Hepatocyte (in vitro differentiated cells): ENCODE results near the gene TNFRSF1A.

Experiments
- EZH2 ChIP-seq: fragments of 200-600 bp; sonication (generic); IDR thresholded peaks from 2 replicates; pipeline ENCODE4 v1.6.1; 2016; ENCODE audit warnings: antibody characterized with exemption, mild to moderate bottlenecking, borderline replicate concordance
- EZH2phosphoT487 ChIP-seq: fragments of 200-600 bp; sonication (generic); IDR thresholded peaks from one replicate; pipeline ENCODE4 v1.6.1; 2018; ENCODE audit warnings: antibody characterized with exemption, mild to moderate bottlenecking, low read depth, moderate library complexity; ENCODE audit not compliant: unreplicated experiment, severe bottlenecking
- TF ChIP-seq, protein P1 (sequence below): fragments of 200-600 bp; sonication (generic); IDR thresholded peaks from 2 replicates; pipeline ENCODE4 v1.5.1; 2016; ENCODE audit warnings: antibody characterized with exemption, mild to moderate bottlenecking; ENCODE audit not compliant: poor library complexity

DNA sequence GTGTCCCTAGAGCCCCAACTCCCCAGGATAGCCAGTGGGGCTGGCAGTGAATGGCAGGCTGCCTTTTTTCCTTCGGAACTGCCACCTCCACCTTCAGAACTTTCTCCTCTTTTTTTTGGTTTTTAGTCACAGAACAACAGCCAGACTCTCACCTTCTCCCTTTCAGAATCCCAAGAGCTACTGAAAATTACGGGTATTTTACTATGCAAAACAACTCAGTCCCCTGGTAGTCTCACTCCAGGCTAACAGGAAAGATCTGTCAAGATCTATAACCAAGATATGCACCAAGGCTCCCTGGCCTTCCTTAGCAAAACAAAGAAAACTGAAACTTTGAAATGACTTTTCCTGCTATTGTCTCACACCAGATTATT lies 18.9 kb downstream of the TNFRSF1A start:
- TF ChIP-seq, protein P1, sequence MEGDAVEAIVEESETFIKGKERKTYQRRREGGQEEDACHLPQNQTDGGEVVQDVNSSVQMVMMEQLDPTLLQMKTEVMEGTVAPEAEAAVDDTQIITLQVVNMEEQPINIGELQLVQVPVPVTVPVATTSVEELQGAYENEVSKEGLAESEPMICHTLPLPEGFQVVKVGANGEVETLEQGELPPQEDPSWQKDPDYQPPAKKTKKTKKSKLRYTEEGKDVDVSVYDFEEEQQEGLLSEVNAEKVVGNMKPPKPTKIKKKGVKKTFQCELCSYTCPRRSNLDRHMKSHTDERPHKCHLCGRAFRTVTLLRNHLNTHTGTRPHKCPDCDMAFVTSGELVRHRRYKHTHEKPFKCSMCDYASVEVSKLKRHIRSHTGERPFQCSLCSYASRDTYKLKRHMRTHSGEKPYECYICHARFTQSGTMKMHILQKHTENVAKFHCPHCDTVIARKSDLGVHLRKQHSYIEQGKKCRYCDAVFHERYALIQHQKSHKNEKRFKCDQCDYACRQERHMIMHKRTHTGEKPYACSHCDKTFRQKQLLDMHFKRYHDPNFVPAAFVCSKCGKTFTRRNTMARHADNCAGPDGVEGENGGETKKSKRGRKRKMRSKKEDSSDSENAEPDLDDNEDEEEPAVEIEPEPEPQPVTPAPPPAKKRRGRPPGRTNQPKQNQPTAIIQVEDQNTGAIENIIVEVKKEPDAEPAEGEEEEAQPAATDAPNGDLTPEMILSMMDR = no peak
- TF ChIP-seq EZH2 (no peak), EZH2phosphoT487 (no peak)
